Tibial nerve (tissue), 4 donors: ENCODE data around the gene GPR101. TPM values are rescaled to one million over a fixed set of nuclear protein-coding genes. Genes with fewer than 3 reads are reported as not detected.

Source experiments
- DNase-seq, 2 donors: peaks; one replicate each; pipeline ENCODE4 v3.0.0-alpha.2; 2019; ENCODE audit warnings: low spot score in 2 of 2
- H3K27ac ChIP-seq, 4 donors: fragments of 200-600 bp; sonication (generic) in 3 of 4; one replicate each; pipeline ENCODE4 v1.5.1; 2017 to 2019; ENCODE audit warnings: mild to moderate bottlenecking in 1 of 4
- H3K27me3 ChIP-seq, 2 donors: fragments of 200-600 bp; sonication (generic) in 1 of 2; one replicate each; pipeline versions ENCODE4 v1.5.1 to v1.6.0; 2017 to 2019
- H3K36me3 ChIP-seq, 3 donors: fragments of 200-600 bp; sonication (generic); one replicate each; pipeline ENCODE4 v1.5.1; 2018 to 2019
- H3K4me1 ChIP-seq, 4 donors: fragments of 200-600 bp; sonication (generic) in 3 of 4; one replicate each; pipeline ENCODE4 v1.5.1; 2017 to 2019
- H3K4me3 ChIP-seq, 4 donors: fragments of 200-600 bp; sonication (generic) in 3 of 4; one replicate each; pipeline ENCODE4 v1.5.1; 2017 to 2019; ENCODE audit warnings: mild to moderate bottlenecking in 1 of 4, moderate library complexity in 1 of 4
- H3K9me3 ChIP-seq, 4 donors: fragments of 200-600 bp; sonication (generic) in 3 of 4; one replicate each; pipeline ENCODE4 v1.5.1; 2017 to 2019
- CTCF ChIP-seq, 5 experiments: fragments of 200-600 bp in 3 of 5; fragments of 450-650 bp in 2 of 5; sonication (generic) in 3 of 5; IDR thresholded peaks; one replicate each; pipeline ENCODE4 v1.5.1; 2016 to 2019; ENCODE audit warnings: antibody characterized with exemption in 5 of 5, mild to moderate bottlenecking in 3 of 5, moderate library complexity in 2 of 5
- EP300 ChIP-seq, 2 donors: sonication (generic); formaldehyde crosslinking; IDR thresholded peaks; one replicate each; pipeline ENCODE4 v1.6.1; 2017; ENCODE audit warnings: antibody characterized with exemption in 2 of 2, mild to moderate bottlenecking in 1 of 2
- POLR2A ChIP-seq, 2 donors: fragments of 450-650 bp; IDR thresholded peaks; one replicate each; pipeline ENCODE4 v1.6.1; 2017; ENCODE audit warnings: antibody characterized with exemption in 2 of 2, mild to moderate bottlenecking in 2 of 2, moderate library complexity in 2 of 2
- WGBS, 2 donors: methylation state at CpG; one replicate each; pipeline ENCODE4 v1.1.5; 2018; 5-methylcytosine and 5-hydroxymethylcytosine counted together
- total RNA-seq, 4 donors: library from RNA; depleted of rRNA; stranded (reverse); fragments of >200 nt; gene quantifications; one replicate each; pipeline ENCODE4 v1.1.0, GENCODE V29; 2016

The GPR101 gene
- total RNA-seq, 4 donors from 2014 or later, result not detected

DNA sequence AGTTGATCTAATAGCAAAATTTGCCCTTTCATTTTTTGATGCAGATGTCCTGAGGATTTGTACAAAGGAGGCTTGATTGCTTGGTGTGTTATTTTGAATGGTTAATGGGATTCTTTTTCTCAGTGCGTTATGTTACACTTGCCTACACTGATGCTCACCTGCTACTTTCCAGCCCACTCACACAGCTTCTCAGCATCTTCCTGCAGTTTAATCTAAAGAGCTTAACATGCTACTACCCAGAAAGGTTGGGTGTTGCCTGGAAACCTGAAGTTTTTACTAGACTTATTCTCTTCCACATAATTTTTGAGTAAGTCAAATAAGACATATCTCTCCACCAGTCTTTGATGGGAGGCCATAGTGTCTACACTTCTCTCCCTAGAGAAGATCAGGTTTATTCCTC, 9.9 kb upstream of the GPR101 start:
- H3K36me3 ChIP-seq, result no peaks in the 10 kb centered on the region
- TF ChIP-seq CTCF (IDR thresholded peaks at IDR 0.05) (no peak), EP300 (IDR thresholded peaks at IDR 0.05) (no peak), POLR2A (IDR thresholded peaks at IDR 0.05) (no peak)
- no peaks in the 10 kb centered on the region for H3K9me3 ChIP-seq
- no peak overlapping the region for H3K4me3 ChIP-seq
- 79 to 93% methylated on average over 1 of the region's 1 CpG for WGBS, 2 donors
- H3K4me1 ChIP-seq, result no peaks in the 10 kb centered on the region
- no peak for DNase-seq
- peaks cover 0 to 2% of the 10 kb centered on the region in 2 donors for H3K27me3 ChIP-seq
- no peak overlapping the region for H3K27ac ChIP-seq

GRCh38 chrX:137041329-137041728, 7.5 kb upstream of the GPR101 start:
- 87 to 92% methylated on average over 3 of the region's 3 CpGs for WGBS, 2 donors
- Histone ChIP-seq H3K36me3 (no peaks in the 10 kb centered on the region), H3K27me3 (peaks cover 0 to 16% of the 10 kb centered on the region in 2 donors), H3K4me3 (no peak overlapping the region), H3K27ac (no peak overlapping the region), H3K9me3 (no peaks in the 10 kb centered on the region), H3K4me1 (no peaks in the 10 kb centered on the region)
- DNase-seq, result no peak
- TF ChIP-seq EP300 (IDR thresholded peaks at IDR 0.05) (no peak), CTCF (IDR thresholded peaks at IDR 0.05) (no peak), POLR2A (IDR thresholded peaks at IDR 0.05) (no peak)

DNA sequence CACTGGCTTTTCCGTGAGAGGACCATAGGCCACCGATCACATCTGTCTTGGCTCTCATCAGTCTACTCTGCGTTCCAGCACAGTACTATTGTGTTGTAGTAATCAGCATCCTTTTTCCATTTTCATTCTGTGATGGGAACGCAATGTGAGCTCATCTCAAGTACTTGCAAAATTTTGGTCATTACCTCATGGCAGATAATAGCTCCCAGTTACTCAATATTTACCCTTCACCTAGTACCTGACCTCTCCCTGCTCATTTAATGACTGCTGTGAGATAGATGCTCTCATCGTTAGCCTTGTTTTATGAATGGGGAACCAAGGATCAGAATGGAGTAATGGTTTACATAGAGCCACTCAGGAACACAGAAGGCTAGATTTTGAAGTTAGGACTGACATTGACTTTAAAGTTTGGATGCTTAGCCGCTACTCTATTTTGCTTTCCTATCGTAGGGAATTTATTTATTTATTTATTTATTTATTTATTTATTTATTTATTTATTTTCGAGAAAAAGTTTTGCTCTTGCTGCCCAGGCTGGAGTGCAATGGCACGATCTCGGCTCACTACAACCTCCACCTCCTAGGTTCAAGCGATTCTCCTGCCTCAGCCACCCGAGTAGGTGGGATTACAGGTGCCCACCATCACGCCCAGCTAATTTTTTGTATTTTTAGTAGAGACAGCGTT, 6.5 kb upstream of the GPR101 start:
- no peak for TF ChIP-seq CTCF (IDR thresholded peaks at IDR 0.05)
- TF ChIP-seq POLR2A (IDR thresholded peaks at IDR 0.05), result no peak
- TF ChIP-seq EP300 (IDR thresholded peaks at IDR 0.05), result no peak
- Histone ChIP-seq H3K27ac (no peak overlapping the region), H3K27me3 (peaks cover 0 to 24% of the 10 kb centered on the region in 2 donors), H3K36me3 (no peaks in the 10 kb centered on the region), H3K9me3 (no peaks in the 10 kb centered on the region), H3K4me1 (no peaks in the 10 kb centered on the region), H3K4me3 (no peak overlapping the region)
- DNase-seq, result no peak
- 82 to 90% methylated on average over 14 of the region's 14 CpGs for WGBS, 2 donors

DNA sequence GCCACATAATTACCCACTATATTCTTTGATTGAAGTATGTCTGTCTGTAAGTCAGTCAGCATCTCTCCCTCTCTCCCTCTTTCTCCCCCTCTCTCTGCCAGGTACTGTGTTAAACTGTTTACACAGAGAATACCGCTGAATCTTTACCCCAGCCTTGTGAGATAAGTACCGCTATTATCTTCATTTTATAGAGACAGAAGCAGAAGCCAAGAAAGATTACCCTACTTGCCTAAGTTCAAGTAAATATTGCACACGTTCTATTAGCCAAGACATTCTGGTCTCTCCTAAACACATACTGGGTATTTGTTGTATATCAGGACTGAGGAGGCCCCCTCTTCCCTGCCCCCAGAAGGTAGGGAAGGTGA, 695 bp upstream of the GPR101 start:
- H3K36me3 ChIP-seq, result no peaks in the 10 kb centered on the region
- WGBS, 2 donors, result 10 to 29% methylated on average over 3 of the region's 3 CpGs
- DNase-seq, result no peak
- peaks cover 0 to 78% of the 10 kb centered on the region in 2 donors for H3K27me3 ChIP-seq
- H3K4me1 ChIP-seq, result peaks cover 0 to 30% (median 2%) of the 10 kb centered on the region in 4 donors
- no peak overlapping the region for H3K27ac ChIP-seq
- H3K9me3 ChIP-seq, result no peaks in the 10 kb centered on the region
- no peak overlapping the region for H3K4me3 ChIP-seq
- TF ChIP-seq POLR2A (IDR thresholded peaks at IDR 0.05), result no peak
- no peak for TF ChIP-seq EP300 (IDR thresholded peaks at IDR 0.05)
- no peak for TF ChIP-seq CTCF (IDR thresholded peaks at IDR 0.05)

DNA sequence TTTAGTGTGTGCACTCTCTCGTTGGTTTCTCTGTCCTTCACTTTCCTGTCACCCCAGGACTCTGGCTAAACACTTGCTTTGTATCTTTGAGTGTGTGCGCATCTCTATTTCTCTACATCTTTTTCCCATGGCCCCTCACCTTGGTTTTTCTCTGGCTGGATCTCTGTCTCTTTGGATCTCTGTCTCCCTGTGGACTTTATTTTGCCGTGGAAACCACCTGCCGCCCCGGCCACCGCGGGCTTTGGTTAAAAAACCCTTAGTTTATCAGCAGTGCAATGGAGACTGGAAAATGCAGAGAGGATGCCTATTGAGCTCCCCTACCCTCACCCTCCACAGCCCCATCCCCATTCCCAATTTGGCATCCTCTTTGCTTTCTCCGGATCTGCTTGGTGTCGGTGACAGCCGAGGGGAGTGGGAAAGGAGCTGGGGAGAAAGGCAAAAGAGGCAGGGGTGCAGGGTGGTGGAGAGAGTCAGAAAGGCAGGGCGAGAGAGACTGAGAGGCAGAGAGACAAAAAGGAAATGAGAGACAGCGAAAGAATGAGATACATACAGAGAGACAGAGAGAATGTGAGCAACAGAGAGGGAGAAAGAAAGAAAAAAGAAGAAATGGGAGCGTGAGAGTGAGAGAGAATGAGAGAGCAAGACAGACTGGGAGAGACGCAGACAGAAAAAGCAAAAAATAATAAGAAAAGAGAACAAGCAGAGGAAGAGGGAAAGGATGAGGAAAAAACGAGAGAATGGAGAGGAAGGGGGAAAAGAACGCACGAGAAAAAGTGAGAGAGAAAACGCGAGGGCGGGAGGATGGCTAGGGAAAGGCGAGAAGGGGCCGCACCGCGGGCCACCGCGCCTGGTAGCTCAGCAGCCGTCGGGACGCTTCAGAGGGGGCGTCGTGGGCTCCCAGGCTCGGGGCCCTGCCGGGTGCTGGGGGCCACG, 688 bp downstream of the GPR101 start:
- no peak for DNase-seq
- Histone ChIP-seq H3K27me3 (peaks cover 0 to 72% of the 10 kb centered on the region in 2 donors), H3K4me1 (peaks cover 0 to 30% (median 2%) of the 10 kb centered on the region in 4 donors), H3K9me3 (no peaks in the 10 kb centered on the region), H3K27ac (no peak overlapping the region), H3K36me3 (no peaks in the 10 kb centered on the region), H3K4me3 (peak overlapping the region in 1 of 4 donors; percentile 27)
- WGBS, 2 donors, result 8 to 42% methylated on average over 33 to 34 of the region's 34 CpGs
- TF ChIP-seq EP300 (IDR thresholded peaks at IDR 0.05) (no peak), POLR2A (IDR thresholded peaks at IDR 0.05) (no peak), CTCF (IDR thresholded peaks at IDR 0.05) (no peak)
